HepG2 (cell line): ENCODE data around the gene PKLR. TPM values are rescaled to one million over a fixed set of nuclear protein-coding genes. Genes with fewer than 3 reads are reported as not detected.

ENCODE experiments used
- BRD4 ChIP-seq: sonication (generic); formaldehyde crosslinking; IDR thresholded peaks from 2 replicates; pipeline ENCODE4 v1.4.0; 2020; ENCODE audit warnings: missing genetic modification reagents
- ETV5 ChIP-seq: IDR thresholded peaks from 2 replicates; pipeline ENCODE4 v1.6.1; 2018; ENCODE audit warnings: missing biosample characterization, missing genetic modification reagents, inconsistent platforms, borderline replicate concordance
- HDAC2 ChIP-seq: sonication (generic); formaldehyde crosslinking; IDR thresholded peaks from 2 replicates; pipeline ENCODE4 v1.4.0; 2020; ENCODE audit warnings: missing genetic modification reagents
- LBX2 ChIP-seq: sonication (generic); formaldehyde crosslinking; IDR thresholded peaks from 2 replicates; pipeline ENCODE4 v1.5.0; 2020; ENCODE audit warnings: missing genetic modification reagents, mild to moderate bottlenecking, borderline replicate concordance
- MAFG ChIP-seq: sonication (generic); formaldehyde crosslinking; IDR thresholded peaks from 2 replicates; pipeline ENCODE4 v1.5.1; 2020; ENCODE audit warnings: mild to moderate bottlenecking, missing genetic modification reagents
- MXD1 ChIP-seq: sonication (generic); formaldehyde crosslinking; IDR thresholded peaks from 2 replicates; pipeline ENCODE4 v1.4.0; 2020; ENCODE audit warnings: mild to moderate bottlenecking, missing genetic modification reagents
- PHF5A ChIP-seq: IDR thresholded peaks from one replicate; pipeline ENCODE4 v1.6.1; 2018; ENCODE audit warnings: low read depth, missing genetic modification reagents; ENCODE audit not compliant: unreplicated experiment
- SMAD1 ChIP-seq: sonication (generic); formaldehyde crosslinking; IDR thresholded peaks from 2 replicates; pipeline ENCODE4 v1.4.0; 2020; ENCODE audit warnings: missing genetic modification reagents, low read depth, mild to moderate bottlenecking, borderline replicate concordance
- SOX5 ChIP-seq: IDR thresholded peaks from 2 replicates; pipeline ENCODE4 v1.6.1; 2016; ENCODE audit warnings: borderline replicate concordance
- ZNF205 ChIP-seq: IDR thresholded peaks from 2 replicates; pipeline ENCODE4 v1.6.1; 2018; ENCODE audit warnings: missing biosample characterization, missing genetic modification reagents
- ZNF430 ChIP-seq: sonication (generic); formaldehyde crosslinking; IDR thresholded peaks from 2 replicates; pipeline ENCODE4 v1.9.0; 2021; ENCODE audit warnings: mild to moderate bottlenecking, missing genetic modification reagents
- ZNF660 ChIP-seq: sonication (generic); formaldehyde crosslinking; IDR thresholded peaks from 2 replicates; pipeline ENCODE4 v1.5.1; 2020; ENCODE audit warnings: mild to moderate bottlenecking, low read depth, missing genetic modification reagents, borderline replicate concordance
- ZNF788 ChIP-seq: sonication (generic); formaldehyde crosslinking; IDR thresholded peaks from 2 replicates; pipeline ENCODE4 v1.5.0; 2020; ENCODE audit warnings: mild to moderate bottlenecking, missing genetic modification reagents, borderline replicate concordance
- polyA plus RNA-seq, 8 experiments: library from polyadenylated mRNA; depleted of rRNA in 3 of 8; stranded (reverse) in 7 of 8; unstranded in 1 of 8; fragments of >200 nt; fragmentation: Illumina TruSeq in 4 of 8; extraction: Trizol in 4 of 8; gene quantifications; 2 replicates each; pipeline versions ENCODE4 v1.2.1 to v1.2.3, GENCODE V29; 2011 to 2016; ENCODE audit warnings: low read depth in 4 of 8, missing spikeins in 1 of 8, mixed read lengths in 1 of 8; ENCODE audit not compliant: insufficient read depth in 1 of 8
- total RNA-seq, 5 experiments: library from RNA; depleted of rRNA; stranded (reverse); fragments of >200 nt; fragmentation: Illumina TruSeq; extraction: Trizol; gene quantifications; 2 replicates each; pipeline ENCODE4 v1.2.3, GENCODE V29; 2016; ENCODE audit warnings: low read depth in 1 of 5
- TF ChIP-seq, protein P1 (sequence below): sonication (generic); formaldehyde crosslinking; IDR thresholded peaks from 2 replicates; pipeline ENCODE4 v1.4.0; 2020; ENCODE audit warnings: missing genetic modification reagents
- TF ChIP-seq, protein P2 (sequence below): sonication (generic); formaldehyde crosslinking; IDR thresholded peaks from 2 replicates; pipeline ENCODE4 v1.5.0; 2020; ENCODE audit warnings: missing genetic modification reagents
- TF ChIP-seq, protein P3 (sequence below): fragments of 450-650 bp; IDR thresholded peaks from 2 replicates; pipeline ENCODE4 v1.6.1; 2017; ENCODE audit warnings: mild to moderate bottlenecking
- TF ChIP-seq, protein P4 (sequence below): sonication (generic); formaldehyde crosslinking; IDR thresholded peaks from 2 replicates; pipeline ENCODE4 v1.4.0; 2020; ENCODE audit warnings: missing genetic modification reagents

PKLR gene
- total and polyA plus RNA-seq, 2 of the 13 experiments (the other 11 are each of a cell fraction or from before 2014, with no cell fraction given): 10.3 to 29.3 TPM

- TF ChIP-seq, protein P1, sequence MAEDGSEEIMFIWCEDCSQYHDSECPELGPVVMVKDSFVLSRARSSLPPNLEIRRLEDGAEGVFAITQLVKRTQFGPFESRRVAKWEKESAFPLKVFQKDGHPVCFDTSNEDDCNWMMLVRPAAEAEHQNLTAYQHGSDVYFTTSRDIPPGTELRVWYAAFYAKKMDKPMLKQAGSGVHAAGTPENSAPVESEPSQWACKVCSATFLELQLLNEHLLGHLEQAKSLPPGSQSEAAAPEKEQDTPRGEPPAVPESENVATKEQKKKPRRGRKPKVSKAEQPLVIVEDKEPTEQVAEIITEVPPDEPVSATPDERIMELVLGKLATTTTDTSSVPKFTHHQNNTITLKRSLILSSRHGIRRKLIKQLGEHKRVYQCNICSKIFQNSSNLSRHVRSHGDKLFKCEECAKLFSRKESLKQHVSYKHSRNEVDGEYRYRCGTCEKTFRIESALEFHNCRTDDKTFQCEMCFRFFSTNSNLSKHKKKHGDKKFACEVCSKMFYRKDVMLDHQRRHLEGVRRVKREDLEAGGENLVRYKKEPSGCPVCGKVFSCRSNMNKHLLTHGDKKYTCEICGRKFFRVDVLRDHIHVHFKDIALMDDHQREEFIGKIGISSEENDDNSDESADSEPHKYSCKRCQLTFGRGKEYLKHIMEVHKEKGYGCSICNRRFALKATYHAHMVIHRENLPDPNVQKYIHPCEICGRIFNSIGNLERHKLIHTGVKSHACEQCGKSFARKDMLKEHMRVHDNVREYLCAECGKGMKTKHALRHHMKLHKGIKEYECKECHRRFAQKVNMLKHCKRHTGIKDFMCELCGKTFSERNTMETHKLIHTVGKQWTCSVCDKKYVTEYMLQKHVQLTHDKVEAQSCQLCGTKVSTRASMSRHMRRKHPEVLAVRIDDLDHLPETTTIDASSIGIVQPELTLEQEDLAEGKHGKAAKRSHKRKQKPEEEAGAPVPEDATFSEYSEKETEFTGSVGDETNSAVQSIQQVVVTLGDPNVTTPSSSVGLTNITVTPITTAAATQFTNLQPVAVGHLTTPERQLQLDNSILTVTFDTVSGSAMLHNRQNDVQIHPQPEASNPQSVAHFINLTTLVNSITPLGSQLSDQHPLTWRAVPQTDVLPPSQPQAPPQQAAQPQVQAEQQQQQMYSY (CRISPR knock-in tag): peak; percentile 33; the same call in 1 of the 2 replicates
- TF ChIP-seq ZNF430 (CRISPR knock-in tag) (peak; percentile 52; the same call in 1 of the 2 replicates), MXD1 (no peak), ZNF660 (CRISPR knock-in tag) (no peak), ZNF788 (CRISPR knock-in tag) (peak; percentile 46; the same call in 1 of the 2 replicates), LBX2 (CRISPR knock-in tag) (0 out of 2 replicates have a peak, but pooled peaks have one; percentile 18), PHF5A (CRISPR knock-in tag) (no peak), SMAD1 (CRISPR knock-in tag) (peak; percentile 79; the same call in 1 of the 2 replicates), BRD4 (no peak; the same call in none of the 2 replicates), MAFG (CRISPR knock-in tag) (no peak), SOX5 (CRISPR knock-in tag) (no peak; the same call in 1 of the 2 replicates), HDAC2 (CRISPR knock-in tag) (peak; percentile 39; the same call in 1 of the 2 replicates), ETV5 (peak; percentile 92; the same call in 1 of the 2 replicates), ZNF205 (CRISPR knock-in tag) (0 out of 2 replicates have a peak, but pooled peaks have one; percentile 17)
- TF ChIP-seq, protein P2, sequence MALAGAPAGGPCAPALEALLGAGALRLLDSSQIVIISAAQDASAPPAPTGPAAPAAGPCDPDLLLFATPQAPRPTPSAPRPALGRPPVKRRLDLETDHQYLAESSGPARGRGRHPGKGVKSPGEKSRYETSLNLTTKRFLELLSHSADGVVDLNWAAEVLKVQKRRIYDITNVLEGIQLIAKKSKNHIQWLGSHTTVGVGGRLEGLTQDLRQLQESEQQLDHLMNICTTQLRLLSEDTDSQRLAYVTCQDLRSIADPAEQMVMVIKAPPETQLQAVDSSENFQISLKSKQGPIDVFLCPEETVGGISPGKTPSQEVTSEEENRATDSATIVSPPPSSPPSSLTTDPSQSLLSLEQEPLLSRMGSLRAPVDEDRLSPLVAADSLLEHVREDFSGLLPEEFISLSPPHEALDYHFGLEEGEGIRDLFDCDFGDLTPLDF (CRISPR knock-in tag): peak; percentile 94
- TF ChIP-seq, protein P3, sequence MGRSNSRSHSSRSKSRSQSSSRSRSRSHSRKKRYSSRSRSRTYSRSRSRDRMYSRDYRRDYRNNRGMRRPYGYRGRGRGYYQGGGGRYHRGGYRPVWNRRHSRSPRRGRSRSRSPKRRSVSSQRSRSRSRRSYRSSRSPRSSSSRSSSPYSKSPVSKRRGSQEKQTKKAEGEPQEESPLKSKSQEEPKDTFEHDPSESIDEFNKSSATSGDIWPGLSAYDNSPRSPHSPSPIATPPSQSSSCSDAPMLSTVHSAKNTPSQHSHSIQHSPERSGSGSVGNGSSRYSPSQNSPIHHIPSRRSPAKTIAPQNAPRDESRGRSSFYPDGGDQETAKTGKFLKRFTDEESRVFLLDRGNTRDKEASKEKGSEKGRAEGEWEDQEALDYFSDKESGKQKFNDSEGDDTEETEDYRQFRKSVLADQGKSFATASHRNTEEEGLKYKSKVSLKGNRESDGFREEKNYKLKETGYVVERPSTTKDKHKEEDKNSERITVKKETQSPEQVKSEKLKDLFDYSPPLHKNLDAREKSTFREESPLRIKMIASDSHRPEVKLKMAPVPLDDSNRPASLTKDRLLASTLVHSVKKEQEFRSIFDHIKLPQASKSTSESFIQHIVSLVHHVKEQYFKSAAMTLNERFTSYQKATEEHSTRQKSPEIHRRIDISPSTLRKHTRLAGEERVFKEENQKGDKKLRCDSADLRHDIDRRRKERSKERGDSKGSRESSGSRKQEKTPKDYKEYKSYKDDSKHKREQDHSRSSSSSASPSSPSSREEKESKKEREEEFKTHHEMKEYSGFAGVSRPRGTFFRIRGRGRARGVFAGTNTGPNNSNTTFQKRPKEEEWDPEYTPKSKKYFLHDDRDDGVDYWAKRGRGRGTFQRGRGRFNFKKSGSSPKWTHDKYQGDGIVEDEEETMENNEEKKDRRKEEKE: no peak
- TF ChIP-seq, protein P4, sequence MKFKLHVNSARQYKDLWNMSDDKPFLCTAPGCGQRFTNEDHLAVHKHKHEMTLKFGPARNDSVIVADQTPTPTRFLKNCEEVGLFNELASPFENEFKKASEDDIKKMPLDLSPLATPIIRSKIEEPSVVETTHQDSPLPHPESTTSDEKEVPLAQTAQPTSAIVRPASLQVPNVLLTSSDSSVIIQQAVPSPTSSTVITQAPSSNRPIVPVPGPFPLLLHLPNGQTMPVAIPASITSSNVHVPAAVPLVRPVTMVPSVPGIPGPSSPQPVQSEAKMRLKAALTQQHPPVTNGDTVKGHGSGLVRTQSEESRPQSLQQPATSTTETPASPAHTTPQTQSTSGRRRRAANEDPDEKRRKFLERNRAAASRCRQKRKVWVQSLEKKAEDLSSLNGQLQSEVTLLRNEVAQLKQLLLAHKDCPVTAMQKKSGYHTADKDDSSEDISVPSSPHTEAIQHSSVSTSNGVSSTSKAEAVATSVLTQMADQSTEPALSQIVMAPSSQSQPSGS (CRISPR knock-in tag): peak; percentile 74; the same call in 1 of the 2 replicates
Observed at GRCh38 chr1:155308493-155309422, 7.5 kb upstream of the PKLR start, which contains the start of gene FDPS (continued).
